Stimulated activated CD8-positive, alpha-beta memory T cell treated with anti-CD3 and anti-CD28 coated beads, Interleukin-12 subunit alpha, Interleukin-12 subunit beta, amount 100 ng/mL, for 24 hours (primary cell): ENCODE measurements around the gene SERPINF2.
"Not testable (repeated sequence)": the region's sequence is repeated elsewhere in the genome, so short reads cannot be mapped to it uniquely, and the experiment has no call there.

Experiments used
- DNase-seq: peaks from one replicate; pipeline ENCODE4 v3.0.0-alpha.2; 2020; ENCODE audit errors: extremely low read depth

The SERPINF2 gene

GRCh38 chr17:1716076-1716911 is 26.4 kb upstream of the SERPINF2 start:
- peak; percentile 100 for DNase-seq

- DNase-seq = peak; percentile 77
These were observed 25.6 kb upstream of the SERPINF2 start for GRCh38 chr17:1716912-1717695.

DNA sequence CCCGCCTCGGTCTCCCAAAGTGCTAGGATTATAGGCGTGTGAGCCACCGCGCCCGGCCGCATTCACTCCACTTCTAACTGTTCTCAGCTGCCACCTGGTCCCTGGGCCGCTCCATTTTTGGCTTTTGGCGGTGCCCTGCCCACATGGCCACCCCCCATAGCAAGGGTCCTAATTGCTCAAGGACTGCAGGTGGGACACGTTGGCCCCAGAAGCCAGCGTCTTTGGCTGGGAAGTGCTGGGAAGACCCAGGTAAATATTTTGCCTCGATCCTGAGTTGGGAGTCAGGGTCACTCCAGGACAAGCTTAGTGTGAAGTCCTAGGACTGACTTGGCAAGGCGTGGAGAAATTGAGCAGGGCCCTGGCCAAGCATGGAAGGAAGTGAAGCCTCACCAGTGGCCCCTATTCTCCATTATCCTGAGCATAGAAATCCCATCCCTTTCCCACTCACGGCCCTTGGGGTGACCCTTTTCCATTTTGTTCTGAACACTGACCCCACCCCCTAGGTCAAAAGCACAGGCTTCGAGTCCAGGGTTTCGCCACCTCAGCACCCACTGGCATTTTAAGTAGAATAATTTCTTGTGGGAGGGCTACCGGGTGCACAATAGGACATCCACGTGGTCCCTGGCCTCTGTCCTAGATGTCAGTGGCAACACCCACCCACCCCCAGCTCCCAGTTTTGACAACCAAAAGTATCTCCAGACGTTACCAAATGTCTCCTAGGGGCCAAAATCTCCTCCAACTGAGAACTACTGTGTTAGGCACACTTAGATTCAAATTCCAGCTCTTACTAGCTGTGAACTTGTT is 24.1 kb upstream of the SERPINF2 start:
- no peak for DNase-seq

DNA sequence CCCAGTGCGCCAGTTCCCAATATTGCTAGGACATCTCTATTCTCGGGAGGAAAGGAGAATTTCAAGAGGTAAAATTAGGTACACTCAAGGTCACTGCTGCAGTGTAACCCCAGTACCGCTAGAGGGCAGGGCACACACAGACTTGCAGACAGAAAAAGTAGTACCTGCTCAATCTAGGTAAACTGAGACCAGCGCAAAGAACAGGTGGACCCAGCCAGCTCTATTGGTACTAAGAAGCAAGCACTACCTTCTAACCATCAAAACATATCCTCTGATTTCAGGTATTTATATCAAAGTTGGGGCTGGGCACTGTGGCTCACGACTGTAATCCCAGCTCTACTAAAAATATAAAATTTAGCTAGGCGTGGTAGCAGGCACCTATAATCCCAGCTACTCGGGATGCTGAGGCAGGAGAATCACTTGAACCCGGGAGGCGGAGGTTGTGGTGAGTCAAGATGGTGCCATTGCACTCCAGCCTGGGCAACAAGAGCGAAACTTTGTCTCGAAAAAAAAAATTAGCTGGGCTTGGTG is 21.8 kb upstream of the SERPINF2 start:
- no peak for DNase-seq

DNA sequence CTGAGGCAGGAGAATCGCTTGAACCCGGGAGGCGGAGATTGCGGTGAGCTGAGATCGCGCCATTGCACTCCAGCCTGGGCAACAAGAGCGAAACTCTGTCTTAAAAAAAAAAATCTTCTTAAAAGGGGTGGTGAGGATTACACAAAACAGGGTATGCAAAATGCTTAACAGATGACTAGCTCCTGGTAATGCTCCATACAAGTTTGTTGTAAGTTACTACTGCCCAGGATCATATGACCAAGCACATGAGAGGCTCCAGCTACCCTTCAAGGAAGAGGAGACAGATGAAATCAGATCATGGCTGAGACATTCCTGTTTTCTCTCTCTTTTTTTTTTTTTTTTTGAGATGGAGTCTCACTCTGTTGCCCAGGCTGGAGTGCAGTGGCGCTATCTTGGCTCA is 20.6 kb upstream of the SERPINF2 start:
- DNase-seq = not testable (repeated sequence)

- peak; percentile 76 for DNase-seq
These were observed 18.3 kb upstream of the SERPINF2 start, which contains the start of gene WDR81 for GRCh38 chr17:1724351-1724868. Gene WDR81 (plus strand): TSS chr17:1724704. CDS start chr17:1724960, 256 bp downstream.

DNA sequence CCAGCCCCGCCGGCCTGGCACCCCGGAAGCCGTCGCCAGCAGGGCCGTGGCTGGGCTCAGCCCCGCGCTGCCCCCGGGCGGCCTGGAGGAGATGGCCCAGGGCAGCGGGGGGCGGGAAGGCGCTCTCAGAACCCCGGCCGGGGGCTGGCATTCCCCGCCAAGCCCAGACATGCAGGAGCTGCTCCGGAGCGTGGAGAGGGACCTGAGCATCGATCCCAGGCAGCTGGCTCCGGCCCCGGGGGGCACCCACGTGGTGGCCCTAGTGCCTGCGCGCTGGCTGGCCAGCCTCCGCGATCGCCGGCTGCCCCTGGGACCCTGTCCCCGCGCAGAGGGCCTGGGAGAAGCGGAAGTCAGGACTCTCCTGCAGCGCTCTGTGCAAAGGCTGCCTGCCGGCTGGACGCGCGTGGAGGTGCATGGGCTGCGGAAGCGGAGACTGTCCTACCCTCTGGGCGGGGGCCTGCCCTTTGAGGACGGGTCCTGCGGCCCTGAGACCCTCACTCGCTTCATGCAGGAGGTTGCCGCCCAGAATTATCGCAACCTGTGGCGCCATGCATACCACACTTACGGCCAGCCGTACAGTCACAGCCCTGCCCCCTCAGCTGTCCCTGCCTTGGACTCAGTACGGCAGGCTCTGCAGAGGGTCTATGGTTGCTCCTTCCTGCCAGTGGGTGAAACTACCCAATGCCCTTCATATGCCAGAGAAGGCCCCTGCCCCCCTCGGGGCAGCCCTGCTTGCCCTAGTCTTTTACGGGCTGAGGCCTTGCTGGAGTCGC is 17.6 kb upstream of the SERPINF2 start:
- no peak for DNase-seq

DNA sequence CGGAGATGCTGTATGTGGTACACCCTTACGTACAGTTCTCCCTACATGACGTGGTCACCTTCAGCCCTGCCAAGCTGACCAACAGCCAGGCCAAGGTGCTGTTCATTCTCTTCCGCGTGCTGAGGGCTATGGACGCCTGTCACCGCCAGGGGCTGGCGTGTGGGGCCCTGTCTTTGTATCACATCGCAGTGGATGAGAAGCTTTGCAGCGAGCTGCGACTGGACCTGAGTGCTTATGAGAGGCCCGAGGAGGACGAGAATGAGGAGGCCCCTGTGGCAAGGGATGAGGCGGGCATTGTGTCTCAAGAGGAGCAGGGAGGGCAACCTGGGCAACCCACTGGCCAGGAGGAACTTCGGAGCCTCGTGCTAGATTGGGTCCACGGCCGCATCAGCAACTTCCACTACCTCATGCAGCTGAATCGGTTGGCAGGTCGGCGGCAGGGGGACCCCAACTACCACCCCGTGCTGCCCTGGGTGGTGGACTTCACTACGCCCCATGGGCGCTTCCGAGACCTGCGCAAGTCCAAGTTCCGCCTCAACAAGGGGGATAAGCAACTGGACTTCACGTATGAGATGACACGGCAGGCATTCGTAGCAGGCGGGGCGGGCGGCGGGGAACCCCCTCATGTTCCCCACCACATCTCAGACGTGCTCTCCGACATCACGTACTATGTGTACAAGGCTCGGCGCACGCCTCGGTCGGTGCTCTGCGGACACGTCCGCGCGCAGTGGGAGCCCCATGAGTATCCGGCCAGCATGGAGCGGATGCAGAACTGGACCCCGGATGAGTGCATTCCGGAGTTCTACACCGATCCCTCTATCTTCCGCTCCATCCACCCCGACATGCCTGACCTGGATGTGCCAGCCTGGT is 16.8 kb upstream of the SERPINF2 start:
- DNase-seq = no peak

DNA sequence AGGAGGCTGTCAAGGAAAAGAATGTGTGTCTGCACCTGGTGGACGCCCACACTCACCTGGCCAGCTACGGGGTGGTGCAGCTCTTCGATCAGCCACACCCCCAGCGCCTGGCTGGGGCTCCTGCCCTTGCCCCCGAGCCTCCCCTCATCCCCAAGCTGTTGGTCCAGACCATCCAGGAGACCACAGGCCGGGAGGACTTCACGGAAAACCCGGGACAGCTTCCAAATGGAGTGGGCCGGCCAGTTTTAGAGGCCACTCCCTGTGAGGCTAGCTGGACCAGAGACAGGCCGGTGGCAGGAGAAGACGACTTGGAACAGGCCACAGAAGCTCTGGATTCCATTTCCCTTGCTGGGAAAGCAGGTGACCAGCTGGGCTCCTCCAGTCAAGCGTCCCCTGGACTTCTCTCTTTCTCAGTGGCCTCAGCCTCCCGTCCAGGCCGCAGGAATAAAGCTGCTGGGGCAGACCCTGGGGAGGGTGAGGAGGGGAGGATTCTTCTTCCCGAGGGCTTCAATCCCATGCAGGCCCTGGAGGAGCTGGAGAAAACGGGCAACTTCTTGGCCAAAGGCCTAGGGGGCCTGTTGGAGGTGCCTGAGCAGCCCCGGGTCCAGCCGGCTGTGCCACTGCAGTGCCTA is 15.9 kb upstream of the SERPINF2 start:
- DNase-seq = no peak

DNA sequence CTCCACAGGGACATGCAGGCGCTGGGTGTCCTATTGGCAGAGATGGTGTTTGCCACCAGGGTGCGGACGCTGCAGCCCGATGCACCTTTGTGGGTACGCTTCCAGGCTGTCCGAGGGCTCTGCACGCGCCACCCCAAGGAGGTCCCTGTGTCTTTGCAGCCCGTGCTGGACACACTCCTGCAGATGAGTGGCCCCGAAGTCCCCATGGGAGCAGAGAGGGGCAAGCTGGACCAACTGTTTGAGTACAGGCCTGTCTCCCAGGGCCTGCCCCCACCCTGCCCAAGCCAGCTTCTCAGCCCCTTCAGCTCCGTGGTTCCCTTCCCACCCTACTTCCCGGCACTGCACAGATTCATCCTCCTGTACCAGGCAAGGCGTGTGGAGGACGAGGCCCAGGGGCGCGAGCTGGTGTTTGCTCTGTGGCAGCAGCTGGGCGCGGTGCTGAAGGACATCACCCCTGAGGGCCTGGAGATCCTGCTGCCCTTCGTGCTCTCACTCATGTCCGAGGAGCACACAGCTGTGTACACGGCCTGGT is 15.3 kb upstream of the SERPINF2 start:
- DNase-seq = no peak

DNA sequence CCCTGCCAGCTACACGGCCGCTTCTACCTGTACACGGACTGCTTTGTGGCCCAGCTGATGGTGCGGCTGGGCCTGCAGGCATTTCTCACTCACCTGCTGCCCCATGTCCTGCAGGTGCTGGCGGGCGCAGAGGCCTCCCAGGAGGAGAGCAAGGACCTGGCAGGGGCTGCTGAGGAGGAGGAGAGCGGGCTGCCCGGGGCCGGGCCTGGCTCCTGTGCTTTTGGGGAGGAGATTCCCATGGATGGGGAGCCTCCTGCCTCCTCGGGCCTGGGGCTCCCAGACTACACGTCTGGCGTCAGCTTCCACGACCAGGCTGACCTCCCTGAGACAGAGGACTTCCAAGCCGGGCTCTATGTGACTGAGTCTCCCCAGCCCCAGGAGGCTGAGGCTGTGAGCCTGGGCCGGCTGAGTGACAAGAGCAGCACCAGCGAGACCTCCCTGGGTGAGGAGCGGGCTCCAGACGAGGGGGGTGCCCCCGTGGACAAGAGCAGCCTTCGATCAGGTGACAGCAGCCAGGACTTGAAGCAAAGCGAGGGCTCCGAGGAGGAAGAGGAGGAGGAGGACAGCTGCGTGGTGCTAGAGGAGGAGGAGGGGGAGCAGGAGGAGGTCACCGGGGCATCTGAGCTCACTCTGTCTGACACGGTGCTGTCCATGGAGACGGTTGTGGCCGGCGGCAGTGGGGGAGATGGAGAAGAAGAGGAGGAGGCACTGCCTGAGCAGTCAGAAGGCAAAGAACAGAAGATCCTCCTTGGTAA is 14.6 kb upstream of the SERPINF2 start:
- no peak for DNase-seq

GRCh38 chr17:1729966-1730325 is 12.7 kb upstream of the SERPINF2 start:
- DNase-seq = no peak

- no peak for DNase-seq
These were observed 12.1 kb upstream of the SERPINF2 start for GRCh38 chr17:1730326-1731193.

DNA sequence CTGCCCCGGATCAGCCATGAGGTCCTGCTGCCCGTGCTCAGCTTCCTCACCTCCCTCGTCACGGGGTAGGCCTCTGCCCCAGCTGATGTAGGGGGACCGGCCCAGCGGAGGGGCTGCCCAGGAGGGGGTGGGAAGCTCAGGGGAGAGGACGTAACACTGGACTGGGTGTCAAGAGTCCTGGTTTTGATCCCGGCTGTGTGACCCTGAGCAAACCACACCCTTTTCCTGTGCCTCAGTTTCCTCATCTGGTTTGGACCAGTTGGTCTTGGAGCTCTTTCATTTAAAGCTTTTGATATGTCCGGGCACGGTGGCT is 11.5 kb upstream of the SERPINF2 start:
- no peak for DNase-seq

DNA sequence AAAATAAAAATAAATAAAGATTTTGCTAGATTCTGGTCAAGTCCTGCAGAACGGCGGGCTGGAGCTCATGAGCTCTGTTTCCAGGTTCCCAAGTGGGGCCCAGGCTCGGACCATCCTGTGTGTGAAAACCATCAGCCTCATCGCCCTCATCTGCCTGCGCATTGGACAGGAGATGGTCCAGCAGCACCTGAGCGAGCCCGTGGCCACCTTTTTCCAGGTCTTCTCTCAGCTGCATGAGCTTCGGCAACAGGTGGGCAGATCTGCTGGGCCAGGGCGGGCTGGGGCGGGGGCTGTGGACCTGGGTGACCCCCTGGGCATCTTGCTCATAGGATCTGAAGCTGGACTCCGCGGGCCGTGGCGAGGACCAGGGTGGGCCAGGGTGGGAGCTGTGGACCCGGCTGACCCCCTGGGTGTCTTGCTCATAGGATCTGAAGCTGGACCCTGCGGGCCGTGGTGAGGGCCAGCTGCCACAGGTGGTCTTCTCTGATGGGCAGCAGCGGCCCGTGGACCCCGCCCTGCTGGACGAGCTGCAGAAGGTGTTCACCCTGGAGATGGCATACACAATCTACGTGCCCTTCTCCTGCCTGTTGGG is 10.3 kb upstream of the SERPINF2 start:
- no peak for DNase-seq

DNA sequence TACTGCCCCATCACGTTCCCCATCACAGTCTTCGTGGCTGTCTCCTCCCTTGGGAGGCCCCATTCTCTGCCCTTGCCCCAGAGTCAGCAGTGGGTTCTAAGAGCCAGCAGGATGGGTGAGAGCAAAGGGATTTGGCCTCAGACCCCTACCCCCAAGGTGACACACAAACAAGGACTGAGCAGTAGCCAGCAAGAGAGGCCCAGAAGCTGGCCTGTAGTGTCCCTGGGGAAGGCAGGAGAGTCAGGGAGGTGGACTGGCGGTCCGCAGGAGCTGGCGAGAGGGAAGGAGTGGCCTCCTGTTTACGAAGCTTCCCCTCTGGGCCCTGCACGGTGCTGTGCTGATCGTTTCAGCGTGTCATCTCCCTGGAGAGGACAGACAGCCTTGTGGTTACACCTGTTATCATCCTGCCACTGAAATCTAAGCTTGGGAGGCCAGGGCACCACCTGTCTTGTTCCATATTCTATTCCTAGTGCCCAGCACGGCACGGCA is 9.8 kb upstream of the SERPINF2 start:
- no peak for DNase-seq

- DNase-seq = no peak
These were observed 8.9 kb upstream of the SERPINF2 start for GRCh38 chr17:1733759-1734158.
